OCI-LY3 (cell line): ENCODE data around the gene SPATS2L.

Experiments used
- H2AFZ ChIP-seq: fragments of 200-600, 300-600 bp; shearing (Covaris generic); 2 replicates; pipeline ENCODE4 v1.6.0; 2014; ENCODE audit warnings: antibody characterized with exemption, low read depth, low read length
- H3K27ac ChIP-seq: fragments of 200-600, 300-600 bp; sonication (generic); 2 replicates; pipeline ENCODE4 v1.5.1; 2014; ENCODE audit warnings: mild to moderate bottlenecking, low read length, moderate library complexity, mixed read lengths
- H3K27me3 ChIP-seq: fragments of 200-600, 300-600 bp; sonication (generic); 2 replicates; pipeline ENCODE4 v1.6.1; 2014; ENCODE audit warnings: low read depth, low read length, mixed read lengths
- H3K36me3 ChIP-seq: fragments of 200-600, 300-600 bp; sonication (generic); replicated peaks from 2 replicates; pipeline ENCODE3; 2014; ENCODE audit warnings: low read depth, low read length, mixed read lengths
- H3K4me1 ChIP-seq: fragments of 300-600, 200-600 bp; sonication (generic); 2 replicates; pipeline ENCODE4 v1.6.1; 2014; ENCODE audit warnings: low read length, mixed read lengths
- H3K4me2 ChIP-seq: fragments of 200-600, 300-600 bp; sonication (generic); 2 replicates; pipeline ENCODE4 v1.6.1; 2014; ENCODE audit warnings: low read length, mixed read lengths
- H3K4me3 ChIP-seq: fragments of 300-600, 200-600 bp; sonication (generic); 2 replicates; pipeline ENCODE4 v1.5.1; 2014; ENCODE audit warnings: antibody characterized with exemption, mild to moderate bottlenecking, low read length, moderate library complexity
- H3K79me2 ChIP-seq: fragments of 300-600, 200-600 bp; shearing (Covaris generic); 2 replicates; pipeline ENCODE4 v1.6.1; 2014; ENCODE audit warnings: mild to moderate bottlenecking, low read length, mixed read lengths
- H3K9ac ChIP-seq: fragments of 300-600, 200-600 bp; shearing (Covaris generic); 2 replicates; pipeline ENCODE4 v1.6.0; 2014; ENCODE audit warnings: mild to moderate bottlenecking, low read length, moderate library complexity
- H3K9me3 ChIP-seq: fragments of 200-600, 300-600 bp; shearing (Covaris generic); 2 replicates; pipeline ENCODE4 v1.6.1; 2014; ENCODE audit warnings: low read length, mixed read lengths; ENCODE audit not compliant: insufficient read depth
- H4K20me1 ChIP-seq: fragments of 200-600, 300-600 bp; sonication (generic); 2 replicates; pipeline ENCODE4 v1.6.1; 2016; ENCODE audit warnings: low read length, mixed read lengths; ENCODE audit not compliant: insufficient read depth
- CTCF ChIP-seq: fragments of 200-600, 300-600 bp; sonication (generic); IDR thresholded peaks from 2 replicates; pipeline ENCODE4 v1.5.1; 2014; ENCODE audit warnings: antibody characterized with exemption, low read length, low read depth
- EZH2phosphoT487 ChIP-seq: fragments of 200-600 bp; shearing (Covaris generic); IDR thresholded peaks from 2 replicates; pipeline ENCODE4 v1.6.1; 2018; ENCODE audit warnings: antibody characterized with exemption, mixed run types, low read depth

The SPATS2L gene

GRCh38 chr2:200354833-200355751 lies 48.6 kb downstream of the SPATS2L start:
- Histone ChIP-seq H3K36me3 (no peaks in the 10 kb centered on the region), H3K27ac (no peak overlapping the region), H3K4me1 (no peaks in the 10 kb centered on the region), H3K9me3 (no peaks in the 10 kb centered on the region), H4K20me1 (no peaks in the 10 kb centered on the region), H2AFZ (no peak overlapping the region), H3K27me3 (peaks cover 7% of the 10 kb centered on the region; the same call in 1 of the 2 replicates), H3K4me3 (no peak overlapping the region), H3K9ac (no peak overlapping the region), H3K4me2 (no peak overlapping the region), H3K79me2 (no peaks in the 10 kb centered on the region)
- TF ChIP-seq CTCF (no peak), EZH2phosphoT487 (no peak)

GRCh38 chr2:200356321-200356720 lies 49.8 kb downstream of the SPATS2L start:
- Histone ChIP-seq H3K27me3 (peaks cover 7% of the 10 kb centered on the region; the same call in 1 of the 2 replicates), H3K4me3 (no peak overlapping the region), H3K79me2 (no peaks in the 10 kb centered on the region), H3K9me3 (no peaks in the 10 kb centered on the region), H3K4me1 (no peaks in the 10 kb centered on the region), H4K20me1 (no peaks in the 10 kb centered on the region), H2AFZ (no peak overlapping the region), H3K4me2 (no peak overlapping the region), H3K9ac (no peak overlapping the region), H3K36me3 (no peaks in the 10 kb centered on the region), H3K27ac (no peak overlapping the region)
- TF ChIP-seq EZH2phosphoT487, result no peak
- no peak for TF ChIP-seq CTCF

GRCh38 chr2:200356857-200357384 lies 50.4 kb downstream of the SPATS2L start:
- H3K79me2 ChIP-seq, result no peaks in the 10 kb centered on the region
- no peak overlapping the region for H3K4me3 ChIP-seq
- no peak overlapping the region for H3K27ac ChIP-seq
- no peak overlapping the region for H2AFZ ChIP-seq
- H3K9ac ChIP-seq, result no peak overlapping the region
- H3K4me1 ChIP-seq, result no peaks in the 10 kb centered on the region
- H3K27me3 ChIP-seq, result peaks cover 7% of the 10 kb centered on the region; the same call in 1 of the 2 replicates
- H3K36me3 ChIP-seq, result no peaks in the 10 kb centered on the region
- no peaks in the 10 kb centered on the region for H4K20me1 ChIP-seq
- no peaks in the 10 kb centered on the region for H3K9me3 ChIP-seq
- no peak for TF ChIP-seq CTCF
- TF ChIP-seq EZH2phosphoT487, result no peak
- H3K4me2 ChIP-seq, result no peak overlapping the region

GRCh38 chr2:200357845-200358244 lies 51.4 kb downstream of the SPATS2L start:
- Histone ChIP-seq H3K4me3 (no peak overlapping the region), H3K36me3 (no peaks in the 10 kb centered on the region), H2AFZ (no peak overlapping the region), H3K9me3 (no peaks in the 10 kb centered on the region), H3K27ac (no peak overlapping the region), H4K20me1 (no peaks in the 10 kb centered on the region), H3K79me2 (no peaks in the 10 kb centered on the region), H3K4me1 (no peaks in the 10 kb centered on the region), H3K27me3 (peaks cover 7% of the 10 kb centered on the region; the same call in 1 of the 2 replicates), H3K9ac (no peak overlapping the region), H3K4me2 (no peak overlapping the region)
- TF ChIP-seq EZH2phosphoT487 (no peak), CTCF (no peak)
